HG02943 (cell line): ENCODE measurements around the gene HNRNPK.

Experiments
- ATAC-seq: cut with Tn5 transposase; IDR thresholded peaks from one replicate; pipeline ENCODE4 v1.9.1; 2021; ENCODE audit warnings: mild to moderate bottlenecking, low read depth, moderate library complexity; ENCODE audit not compliant: unreplicated experiment

Gene HNRNPK

DNA sequence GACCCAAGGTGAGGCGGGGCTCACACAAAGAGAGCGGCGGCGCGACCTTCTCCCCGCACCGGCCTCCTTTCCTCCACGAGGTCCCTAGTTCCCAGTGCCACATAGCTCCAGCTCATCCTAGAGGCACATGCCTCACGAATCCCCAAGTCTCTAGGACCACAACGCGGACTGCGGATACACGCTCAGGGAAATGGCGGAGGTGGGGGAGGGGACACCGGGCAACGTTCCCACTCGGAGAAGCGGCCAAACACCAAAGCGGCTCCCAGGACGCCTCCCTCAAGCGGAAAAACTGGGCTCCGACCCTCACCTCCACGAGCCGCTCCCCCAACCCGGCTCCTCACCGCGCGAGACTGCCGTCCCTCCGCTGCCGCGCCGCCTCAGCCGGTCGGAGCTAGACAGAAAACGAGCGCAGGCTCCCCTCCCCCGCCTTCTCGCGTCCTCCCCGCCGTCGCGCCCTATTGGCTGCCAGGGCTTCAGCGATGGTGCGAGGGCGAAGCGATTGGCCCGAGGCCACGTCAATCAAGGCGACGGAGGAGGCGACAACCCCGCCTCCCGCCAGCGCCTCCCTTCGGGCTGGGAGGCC lies at the start of gene HNRNPK:
Gene HNRNPK (minus strand): TSS at position 404 of the 583 bp plus-strand sequence. CDS start 1,963 bp downstream, outside the sequence.
- ATAC-seq: peak; percentile 85

DNA sequence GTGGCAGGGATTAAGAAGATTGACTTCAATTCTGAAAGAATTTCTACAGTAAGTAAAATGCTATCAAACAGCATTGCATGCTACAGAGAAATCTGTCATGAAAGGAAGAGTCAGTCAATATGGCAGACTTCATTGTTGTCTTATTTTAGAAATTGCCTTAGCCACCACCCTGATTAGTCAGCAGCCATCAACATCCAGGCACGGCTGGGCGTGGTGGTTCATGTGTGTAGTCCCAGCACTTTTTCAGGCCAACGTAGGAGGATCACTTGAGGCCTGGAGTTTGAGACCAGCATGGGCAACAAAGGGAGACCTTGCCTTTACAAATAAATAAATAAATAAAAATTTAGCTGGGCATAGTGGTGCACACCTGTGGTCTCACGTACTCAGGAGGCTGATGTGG lies 47.2 kb upstream of the HNRNPK start:
- ATAC-seq: no peak

DNA sequence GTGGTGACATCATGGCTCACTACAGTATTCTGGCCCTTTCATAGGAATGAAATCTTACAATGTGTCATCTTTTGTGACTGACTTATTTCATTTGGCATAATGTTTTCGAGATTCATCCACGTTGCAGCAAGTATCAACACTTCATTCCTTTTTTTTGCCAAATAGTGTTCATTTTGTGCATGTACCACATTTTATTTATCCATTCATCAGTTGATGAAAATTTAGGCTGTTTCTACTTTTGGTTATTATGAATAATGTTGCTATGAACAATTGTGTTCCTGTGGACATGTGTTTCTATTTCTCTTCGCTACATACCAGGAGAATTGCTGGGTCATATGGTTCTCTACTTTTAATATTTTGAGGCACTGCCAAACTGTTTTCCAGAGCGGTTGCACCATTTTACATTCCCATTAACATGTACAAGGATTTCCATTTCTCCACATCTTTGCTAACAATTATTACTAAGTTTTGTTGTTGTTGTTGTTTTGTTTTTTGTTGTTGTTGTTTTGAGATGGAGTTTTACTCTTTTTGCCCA lies 44.1 kb upstream of the HNRNPK start:
- ATAC-seq: no peak

DNA sequence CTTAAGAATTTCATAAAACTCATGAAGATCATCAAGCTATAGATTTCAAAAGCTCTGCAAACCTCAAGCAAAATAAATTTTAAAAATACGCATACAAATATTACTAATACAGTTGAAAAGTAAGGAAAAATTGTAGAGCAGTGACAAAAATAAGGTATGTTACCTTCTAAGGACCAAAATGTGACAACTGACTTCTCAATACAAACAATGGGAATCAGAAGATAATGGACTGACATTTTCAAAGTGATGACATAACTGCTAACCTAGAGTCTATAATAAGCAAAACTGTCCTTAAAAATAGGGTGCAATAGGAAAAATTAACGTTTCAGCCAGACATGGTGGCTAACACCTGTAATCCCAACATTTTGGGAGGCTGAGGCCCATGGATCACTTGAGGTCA lies 27.6 kb upstream of the HNRNPK start:
- no peak for ATAC-seq

DNA sequence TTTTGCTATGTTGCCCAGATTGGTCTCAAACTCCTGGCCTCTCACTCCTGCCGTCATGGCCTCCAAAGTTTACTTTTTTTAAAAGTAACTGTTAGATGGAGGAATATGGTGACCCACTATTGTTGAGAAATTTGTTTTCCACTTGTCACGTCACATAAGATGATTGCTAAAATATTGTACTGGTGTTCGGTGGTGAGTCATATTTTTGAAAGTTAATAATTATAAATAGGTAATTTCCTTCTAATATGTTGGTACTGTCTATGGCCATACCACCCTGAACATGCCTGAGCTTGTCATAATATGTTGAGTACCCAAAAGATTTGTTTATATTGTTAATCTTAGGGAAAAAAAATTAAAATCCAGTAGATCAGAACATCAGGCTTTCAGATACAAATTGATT lies 23.2 kb upstream of the HNRNPK start:
- no peak for ATAC-seq

DNA sequence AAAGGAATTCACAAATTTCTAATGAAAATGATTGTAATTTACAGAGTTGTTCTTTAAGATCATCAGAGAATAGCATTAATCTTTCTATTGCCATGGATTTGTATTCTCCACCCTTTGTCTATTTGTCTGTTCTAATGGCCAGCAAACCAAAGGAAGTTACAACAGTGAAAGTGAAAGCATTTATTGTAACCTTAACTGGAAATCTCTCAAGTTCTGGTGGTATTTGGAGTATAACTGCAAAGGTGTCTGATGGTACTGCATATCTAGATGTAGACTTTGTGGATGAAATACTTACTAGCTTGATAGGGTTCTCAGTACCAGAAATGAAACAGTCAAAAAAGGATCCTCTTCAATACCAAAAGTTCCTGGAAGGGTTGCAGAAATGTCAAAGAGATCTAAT lies 22.3 kb upstream of the HNRNPK start:
- peak; percentile 64 for ATAC-seq

DNA sequence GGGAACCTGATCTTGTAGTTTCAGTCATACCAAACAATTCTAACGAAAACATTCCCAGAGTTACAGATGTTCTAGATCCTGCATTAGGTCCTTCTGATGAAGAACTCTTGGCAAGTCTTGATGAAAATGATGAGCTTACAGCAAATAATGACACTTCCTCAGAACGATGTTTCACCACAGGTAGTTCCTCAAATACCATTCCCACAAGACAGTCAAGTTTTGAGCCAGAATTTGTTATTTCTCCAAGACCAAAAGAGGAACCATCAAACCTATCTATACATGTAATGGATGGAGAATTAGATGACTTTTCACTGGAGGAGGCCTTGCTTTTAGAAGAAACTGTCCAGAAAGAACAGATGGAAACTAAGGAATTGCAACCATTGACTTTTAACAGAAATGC lies 21.6 kb upstream of the HNRNPK start:
- ATAC-seq: no peak

DNA sequence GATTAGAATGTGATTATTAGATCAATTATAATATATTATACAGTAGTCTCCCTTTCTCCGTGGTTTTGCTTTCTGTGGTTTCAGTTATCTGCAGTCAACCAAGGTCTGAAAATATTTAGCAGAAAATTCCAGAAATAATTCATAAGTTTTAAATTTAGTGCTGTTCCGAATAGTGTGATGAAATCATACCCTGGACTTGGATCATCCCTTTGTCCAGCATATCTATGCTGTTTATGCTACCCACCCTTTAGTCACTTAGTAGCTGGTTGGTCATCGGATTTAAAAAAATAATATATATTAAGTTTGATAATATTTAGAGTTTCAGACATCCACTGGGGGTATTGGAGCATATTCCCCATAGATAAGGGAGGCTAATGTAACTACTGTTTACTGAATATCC lies 20.2 kb upstream of the HNRNPK start:
- no peak for ATAC-seq

DNA sequence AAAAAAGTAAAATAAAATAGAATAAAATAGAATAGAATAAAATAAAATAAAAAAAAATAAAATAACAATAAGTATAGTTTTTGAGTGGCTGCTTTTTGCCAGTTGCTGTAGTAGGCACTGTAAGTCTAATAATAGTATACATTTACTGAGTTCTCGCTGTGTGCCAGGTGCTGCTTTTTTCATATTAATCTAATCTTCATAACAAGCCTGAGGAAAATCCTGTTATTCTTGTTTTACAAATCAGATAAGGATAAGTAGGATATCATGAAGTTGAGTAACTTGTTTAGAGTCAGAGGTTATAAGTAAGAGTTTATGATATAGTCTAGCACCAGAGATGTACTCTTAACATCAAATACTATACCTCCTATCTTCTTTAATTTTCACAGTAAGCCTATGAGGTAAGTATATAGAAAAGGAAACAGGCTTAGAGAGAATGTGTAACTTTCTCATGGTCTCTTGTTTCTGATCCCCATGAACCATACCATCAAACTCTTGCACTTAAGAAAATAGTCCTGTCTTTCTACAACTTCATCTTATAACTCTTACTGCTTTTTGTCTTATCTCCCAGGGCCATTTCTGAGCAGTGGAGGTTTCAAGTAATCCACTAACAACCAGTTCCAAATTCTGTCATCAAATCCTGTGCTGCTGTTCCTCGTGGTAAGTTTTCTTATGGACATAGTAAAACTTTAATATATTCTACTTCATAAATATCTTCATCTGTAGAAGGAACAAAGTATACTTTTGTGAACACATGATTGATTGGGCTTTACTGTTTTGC lies 19.3 kb upstream of the HNRNPK start:
- ATAC-seq: no peak

DNA sequence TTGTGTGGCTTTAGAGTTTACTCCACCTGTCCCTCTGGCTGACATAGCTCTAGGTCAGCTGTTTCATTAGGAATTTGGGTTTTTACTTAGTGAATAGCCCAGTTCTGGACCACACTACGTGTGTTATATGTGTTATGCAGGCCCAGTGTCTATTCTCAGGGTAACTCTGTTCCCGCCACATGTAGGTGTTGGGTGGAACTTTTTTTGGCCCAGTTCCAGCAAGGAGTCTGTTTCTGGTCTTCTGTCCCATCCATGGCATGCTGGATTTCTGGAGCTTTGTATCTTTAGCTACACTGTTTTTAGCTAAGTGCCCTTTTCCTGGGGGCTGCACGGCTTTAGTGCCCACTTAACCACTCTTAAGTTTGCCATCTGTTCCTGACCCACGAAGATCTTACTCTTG lies 16.1 kb upstream of the HNRNPK start:
- ATAC-seq: no peak

DNA sequence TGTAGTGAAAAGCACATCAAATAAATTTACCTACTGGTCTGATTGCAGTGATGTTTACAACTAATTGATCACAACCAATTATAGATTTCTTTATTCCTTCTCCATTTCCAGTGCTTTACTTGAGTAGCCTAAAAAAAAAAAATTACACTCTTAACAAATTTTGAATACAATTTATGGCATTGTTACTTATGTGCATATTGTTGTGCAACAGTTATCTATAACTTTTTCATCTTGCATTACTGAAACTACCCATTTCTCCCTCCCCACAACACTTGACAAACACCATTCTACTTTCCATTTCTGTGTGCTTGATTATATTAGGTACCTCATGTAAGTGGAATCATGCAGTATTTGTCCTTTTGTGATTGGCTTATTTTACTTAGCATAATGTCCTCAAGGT lies 12.9 kb upstream of the HNRNPK start:
- no peak for ATAC-seq

DNA sequence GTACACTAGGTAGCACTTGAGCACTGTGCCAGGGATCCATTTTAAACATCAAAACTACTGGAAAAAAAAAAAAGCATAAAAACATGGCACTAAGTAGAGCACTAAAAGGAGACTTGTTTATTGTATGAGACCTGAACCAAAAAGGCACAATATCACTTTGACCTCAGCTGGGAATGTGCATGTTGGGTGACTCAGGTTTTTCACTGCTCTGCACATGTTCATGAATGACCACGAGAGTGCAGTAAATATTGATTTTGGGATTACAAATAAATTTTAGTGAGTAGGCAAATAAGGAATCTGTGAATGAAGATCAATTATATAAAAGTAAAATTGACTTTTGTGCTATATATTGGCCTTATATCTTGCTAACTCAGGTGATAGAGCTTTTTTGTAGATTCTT lies 12.4 kb upstream of the HNRNPK start:
- no peak for ATAC-seq

DNA sequence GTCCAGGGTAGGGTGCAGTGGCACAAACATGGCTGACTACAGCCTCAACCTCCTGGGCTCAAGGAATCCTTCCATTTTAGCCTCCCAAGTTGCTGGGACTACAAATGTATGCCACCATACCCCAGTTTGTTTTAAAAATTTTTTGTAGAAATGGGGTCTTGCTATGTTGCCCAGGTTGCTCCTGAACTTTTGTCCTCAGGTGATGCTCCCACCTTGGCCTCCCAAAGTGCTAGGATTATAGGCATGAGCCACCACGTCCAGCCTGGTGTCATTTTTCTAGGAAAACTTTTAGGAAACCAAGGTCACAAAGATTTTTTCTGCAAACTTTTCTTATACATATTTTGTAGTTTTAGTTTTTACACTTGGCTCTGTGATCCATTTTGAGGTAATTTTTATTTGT lies 11.3 kb upstream of the HNRNPK start:
- no peak for ATAC-seq

DNA sequence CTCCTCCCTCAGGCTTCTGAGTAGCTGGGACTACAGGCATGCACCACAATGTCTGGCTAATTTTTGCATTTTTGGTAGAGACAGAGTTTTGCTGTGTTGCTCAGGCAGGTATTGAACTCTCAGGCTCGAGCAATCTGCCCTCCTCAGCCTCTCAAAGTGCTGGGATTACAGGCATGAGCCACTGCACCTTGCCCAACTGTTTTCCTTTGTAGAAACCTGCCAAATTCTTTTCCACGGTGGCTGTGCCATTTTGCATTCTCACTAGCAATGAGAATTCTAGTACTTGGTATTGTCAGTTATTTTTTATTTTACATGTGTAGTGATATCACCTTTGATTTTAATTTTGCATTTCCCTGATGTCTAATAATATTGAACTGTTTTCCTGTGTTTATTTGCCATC lies 8.4 kb upstream of the HNRNPK start:
- ATAC-seq: no peak

DNA sequence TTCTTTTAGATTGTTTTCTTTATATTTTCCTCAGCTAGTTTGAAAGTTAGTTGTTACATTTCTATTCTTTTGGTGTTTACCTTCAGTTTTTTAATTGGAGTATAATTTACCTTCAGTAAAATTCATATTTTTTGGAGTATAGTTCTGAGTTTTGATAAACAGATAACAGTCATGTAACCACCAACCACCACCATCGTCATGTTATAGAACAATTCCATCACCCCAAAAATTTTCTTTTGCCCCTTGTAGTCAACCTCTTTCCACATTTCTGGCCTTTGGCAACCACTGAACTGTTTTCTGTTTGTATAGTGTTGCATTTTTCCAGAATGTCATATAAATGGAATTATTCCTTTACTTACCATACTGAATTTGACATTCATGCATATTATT lies 7.4 kb upstream of the HNRNPK start:
- no peak for ATAC-seq

DNA sequence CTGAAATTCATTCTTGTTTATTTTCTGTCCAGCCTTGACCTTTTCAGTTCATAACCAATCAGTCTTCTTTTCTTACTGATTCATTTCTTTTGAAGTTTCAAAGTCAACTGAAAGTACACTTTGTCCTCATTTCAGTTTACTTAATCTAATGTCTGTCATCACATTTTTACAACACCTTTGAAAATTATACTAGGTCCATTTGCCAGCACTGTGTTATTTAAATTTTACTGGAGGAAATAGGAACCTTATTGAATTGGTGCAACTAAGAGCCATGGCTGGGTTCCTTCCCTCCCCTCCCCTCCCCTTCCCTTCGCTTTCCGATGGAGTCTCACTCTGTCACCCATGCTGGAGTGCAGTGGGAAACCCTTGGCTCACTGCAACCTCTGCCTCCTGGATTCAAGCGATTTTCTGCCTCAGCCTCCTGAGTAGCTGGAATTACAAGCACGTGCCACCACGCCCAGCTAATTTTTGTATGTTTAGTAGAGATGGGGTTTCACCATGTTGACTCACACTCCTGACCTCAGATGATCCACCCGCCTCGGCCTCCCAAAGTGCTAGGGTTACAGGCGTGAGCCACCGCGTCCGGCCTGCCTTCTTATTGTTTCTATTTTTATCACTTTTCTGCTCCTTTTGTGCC lies 6.9 kb upstream of the HNRNPK start:
- ATAC-seq: no peak

DNA sequence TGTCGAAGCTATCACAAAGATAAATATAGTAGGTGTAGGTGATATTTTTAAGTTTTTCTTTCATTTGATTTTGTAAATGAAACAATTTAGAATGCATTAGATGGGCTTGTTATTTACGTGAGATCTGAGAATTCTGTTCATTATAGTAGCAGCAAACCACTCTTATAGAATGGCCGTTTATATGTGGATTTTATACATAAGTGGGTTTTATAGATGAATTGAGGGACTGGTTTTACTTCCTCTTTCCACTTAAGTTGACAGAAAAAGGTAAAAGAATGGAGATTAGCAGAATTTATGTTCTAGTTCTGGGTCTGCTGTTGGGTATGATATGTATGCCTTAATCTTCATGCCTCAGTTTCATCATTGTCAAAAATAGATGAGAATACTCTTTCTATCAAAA lies 6.2 kb upstream of the HNRNPK start:
- no peak for ATAC-seq

DNA sequence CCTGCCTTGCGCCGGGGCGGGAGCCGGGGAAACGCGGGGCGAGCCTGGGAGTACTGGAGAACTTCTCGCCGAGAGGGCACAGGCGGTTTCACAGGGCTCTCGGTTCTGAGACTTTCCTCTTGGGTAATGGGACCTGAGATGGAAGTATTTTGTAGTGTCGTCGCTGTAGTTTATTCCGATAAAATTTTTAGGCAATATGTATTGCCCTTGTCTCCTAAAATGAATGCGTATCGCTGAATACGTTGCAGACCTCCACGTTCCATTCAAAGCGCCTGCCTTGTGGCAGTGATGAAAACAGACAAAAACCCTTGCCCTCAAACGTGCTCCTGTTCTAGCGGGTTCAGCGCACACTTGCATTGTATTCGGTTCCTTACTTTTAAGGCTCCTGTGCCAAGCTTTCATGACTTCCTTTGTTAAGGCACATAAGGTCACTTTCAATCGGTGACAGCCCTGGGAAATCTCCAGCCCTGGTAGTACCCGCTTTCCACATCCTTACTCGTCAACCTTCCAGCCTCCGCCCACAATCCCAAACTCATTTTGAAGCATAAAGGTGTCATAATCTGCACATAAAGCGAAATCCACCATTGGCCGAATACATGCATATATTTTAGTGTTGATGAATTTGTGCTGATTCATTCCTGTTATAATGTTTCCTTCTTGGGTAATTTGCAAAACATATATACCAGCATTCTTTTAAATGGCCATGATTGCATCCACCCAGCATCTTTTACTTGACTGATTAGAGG lies 1.3 kb upstream of the HNRNPK start:
- ATAC-seq: no peak

DNA sequence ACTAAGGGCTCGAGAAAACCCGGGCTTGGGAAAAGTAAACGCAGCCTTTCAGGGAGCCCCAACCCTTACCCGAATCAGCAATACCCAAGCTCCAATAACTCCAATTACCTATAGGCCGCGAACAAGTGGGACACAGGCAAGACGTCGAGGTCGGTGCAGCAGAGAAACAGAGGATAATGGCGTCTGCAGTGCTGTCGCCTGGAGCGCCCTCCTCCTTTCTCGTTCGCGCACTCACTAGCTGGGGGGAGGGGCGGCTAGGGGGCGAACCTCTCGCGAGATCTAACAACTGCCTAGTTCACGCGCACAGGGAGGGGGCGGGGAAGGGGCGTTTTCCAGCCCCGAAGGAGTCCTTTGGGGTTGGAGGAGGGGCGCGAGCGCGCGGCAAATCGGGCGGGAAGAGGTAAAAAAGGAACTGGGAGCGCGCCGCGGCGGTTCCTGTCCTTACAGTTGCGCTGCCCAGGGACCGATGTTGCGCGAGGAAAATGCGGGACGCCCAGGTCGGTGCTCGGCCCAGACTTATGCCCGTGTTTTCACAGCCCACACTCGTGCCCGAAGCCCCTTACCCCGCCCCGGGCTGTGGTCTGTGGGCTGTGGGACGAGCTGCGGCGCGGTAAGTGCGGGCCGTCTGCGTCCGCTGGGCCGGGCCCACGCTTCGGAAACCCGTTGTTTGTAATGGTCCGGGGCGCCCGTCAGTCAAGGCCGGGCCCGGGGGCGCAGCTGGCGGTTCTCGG lies 545 bp upstream of the HNRNPK start, which contains the start of gene RMI1:
Gene RMI1 (plus strand): TSS at position 411 of the 731 bp plus-strand sequence. CDS start 20,182 bp downstream, outside the sequence.
- ATAC-seq: peak; percentile 62
